UCSD-AML1 (cell line): ENCODE data around the gene FGF12.

ENCODE experiments used
- DNase-seq: peaks from one replicate; lab custom pipeline; 2025; ENCODE audit not compliant: unreplicated experiment; lab: John Stamatoyannopoulos, UW

FGF12 gene

GRCh38 chr3:192277477-192277876 lies 449.9 kb downstream of the FGF12 start:
- no peak for DNase-seq

DNA sequence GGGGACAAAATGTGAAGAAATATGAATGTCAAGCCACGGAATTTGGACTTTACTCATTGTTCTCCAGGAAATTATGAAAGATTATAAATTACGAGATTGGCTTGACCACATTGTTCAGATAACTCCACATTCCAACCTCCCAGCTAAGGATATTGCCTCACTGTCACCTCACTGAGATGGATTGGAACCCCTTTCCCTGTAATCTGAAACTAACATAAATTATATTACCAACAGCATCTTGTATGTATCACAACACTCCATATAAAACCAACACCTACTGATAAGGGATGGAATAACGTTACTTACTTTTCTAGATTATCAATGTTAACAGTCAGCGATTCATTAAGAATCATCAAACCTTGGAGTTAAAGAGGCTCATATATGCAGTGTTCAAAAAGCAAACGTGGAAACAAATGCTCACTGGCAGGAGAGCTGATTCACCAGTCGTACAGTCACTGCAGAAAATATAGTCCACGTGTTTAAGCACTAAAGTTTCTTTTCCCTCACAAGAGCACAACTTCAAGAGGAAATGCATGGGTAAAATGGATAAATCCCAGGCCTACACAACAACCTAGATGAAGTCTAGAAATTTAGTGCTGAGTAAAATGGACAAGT lies 451.5 kb downstream of the FGF12 start:
- DNase-seq: no peak

DNA sequence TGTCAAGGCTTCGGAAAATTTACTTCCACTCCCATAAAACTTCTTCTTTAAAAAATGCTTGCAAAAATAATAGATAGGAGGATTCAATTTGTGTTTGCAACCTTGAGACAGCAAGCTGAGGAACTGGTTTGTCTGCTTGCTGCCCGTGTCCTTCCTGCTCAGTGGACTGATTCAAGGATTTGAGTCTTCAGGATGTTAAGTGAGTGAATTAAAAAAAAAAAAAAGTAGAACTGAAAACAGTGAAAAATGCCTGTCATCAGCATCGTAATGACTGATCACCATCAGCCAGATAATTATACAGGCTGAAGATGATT lies 453.7 kb downstream of the FGF12 start:
- no peak for DNase-seq

DNA sequence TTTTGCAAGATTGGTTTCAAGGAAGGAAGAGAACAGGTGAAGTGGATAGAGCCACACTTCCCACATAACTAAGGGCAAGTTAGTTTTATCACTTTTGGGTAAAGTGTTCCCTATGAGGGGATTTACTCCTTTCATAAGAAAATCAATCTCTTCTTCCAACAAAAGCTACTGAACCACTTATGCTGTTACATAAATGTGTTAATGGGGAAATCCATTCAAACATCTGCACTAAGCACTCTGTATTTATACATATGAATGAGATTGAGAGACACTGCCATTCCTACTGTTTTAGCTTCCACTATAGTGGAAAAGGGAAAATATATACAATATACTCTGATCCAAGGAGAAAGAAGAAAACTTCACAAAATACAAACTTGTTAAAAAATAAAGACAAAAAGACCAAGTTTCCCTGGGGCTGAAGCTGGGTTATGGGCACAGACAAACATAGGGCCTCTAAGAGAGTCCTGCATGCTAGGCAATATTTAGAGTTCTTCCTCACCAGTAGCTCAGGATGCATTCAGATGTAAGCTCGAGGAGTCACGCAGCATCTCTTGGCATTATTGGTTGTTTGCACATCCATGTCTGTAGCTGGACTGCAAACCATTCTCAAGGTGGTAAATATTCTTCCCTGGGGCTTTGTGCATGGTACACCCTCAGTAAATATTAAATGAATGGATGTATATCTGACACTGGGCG lies 454.2 kb downstream of the FGF12 start:
- no peak for DNase-seq

- no peak for DNase-seq
Observed at GRCh38 chr3:192262001-192262400, 465.3 kb downstream of the FGF12 start.

- DNase-seq: no peak
Observed at GRCh38 chr3:192261135-192261534, 466.2 kb downstream of the FGF12 start.

DNA sequence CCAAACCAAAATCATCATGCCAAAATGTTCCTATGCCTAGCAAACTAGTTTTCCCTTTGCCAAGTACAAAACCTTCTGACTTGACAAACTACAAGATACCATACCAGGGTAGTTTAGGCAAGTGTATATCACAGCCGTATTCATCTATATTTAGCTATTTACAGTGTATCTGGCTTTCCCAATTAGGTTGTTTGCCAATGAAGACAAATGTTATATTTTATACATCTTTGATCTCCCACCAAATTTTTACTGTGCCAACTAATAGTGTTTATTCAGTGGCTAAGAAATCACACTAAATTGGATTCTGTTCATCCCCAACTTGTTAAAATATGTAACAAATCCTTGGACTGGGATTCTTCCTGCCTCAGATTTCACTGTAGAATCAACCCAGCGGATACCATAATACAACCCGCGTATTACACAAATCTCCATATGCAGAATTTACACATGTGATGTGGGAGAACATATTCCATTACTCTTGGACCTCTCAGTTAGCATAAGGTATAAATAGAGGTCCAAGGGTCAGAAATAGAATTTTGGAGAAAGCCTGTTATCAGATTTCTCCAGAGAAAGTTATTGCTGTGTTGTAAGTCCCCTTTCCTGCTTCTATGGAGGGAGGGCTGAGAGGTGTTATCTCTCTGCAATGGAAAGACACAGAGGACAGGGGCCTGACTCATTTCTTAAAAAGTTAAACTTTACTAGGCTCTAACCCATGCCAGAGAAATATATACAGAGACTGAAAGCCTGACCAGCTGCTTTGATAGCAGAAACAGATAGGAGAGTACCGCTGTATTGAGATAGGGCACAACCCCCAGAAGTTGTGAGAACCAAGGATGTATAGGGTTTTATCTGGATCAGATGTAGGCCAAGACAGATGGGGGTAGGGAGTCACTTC lies 467.0 kb downstream of the FGF12 start:
- no peak for DNase-seq

GRCh38 chr3:192259661-192260060 lies 467.7 kb downstream of the FGF12 start:
- no peak for DNase-seq

GRCh38 chr3:192258721-192259120 lies 468.6 kb downstream of the FGF12 start:
- no peak for DNase-seq

GRCh38 chr3:192255839-192256238 lies 471.5 kb downstream of the FGF12 start:
- DNase-seq: no peak

GRCh38 chr3:192253138-192253887 lies 474.0 kb downstream of the FGF12 start:
- no peak for DNase-seq

DNA sequence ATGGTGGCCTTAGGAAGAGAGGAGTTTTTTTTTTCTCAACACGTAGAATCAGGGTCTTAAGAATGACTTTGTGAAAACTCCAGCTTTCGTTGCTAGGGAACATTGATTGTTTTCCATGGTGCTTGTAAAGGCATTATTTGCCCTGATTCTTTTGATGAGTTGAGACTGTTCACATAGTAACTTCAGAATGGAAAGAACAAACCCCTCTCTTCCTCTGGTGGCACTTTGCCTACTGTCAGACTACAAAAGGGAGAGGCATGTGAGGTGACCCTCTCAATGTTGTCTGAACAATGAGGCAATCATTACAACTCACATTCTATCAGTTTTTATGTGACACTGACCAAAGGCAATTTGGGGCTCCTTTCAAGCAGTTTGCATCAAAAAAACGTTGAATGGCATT lies 477.8 kb downstream of the FGF12 start:
- no peak for DNase-seq

- no peak for DNase-seq
Observed at GRCh38 chr3:192246847-192247559, 480.3 kb downstream of the FGF12 start.

DNA sequence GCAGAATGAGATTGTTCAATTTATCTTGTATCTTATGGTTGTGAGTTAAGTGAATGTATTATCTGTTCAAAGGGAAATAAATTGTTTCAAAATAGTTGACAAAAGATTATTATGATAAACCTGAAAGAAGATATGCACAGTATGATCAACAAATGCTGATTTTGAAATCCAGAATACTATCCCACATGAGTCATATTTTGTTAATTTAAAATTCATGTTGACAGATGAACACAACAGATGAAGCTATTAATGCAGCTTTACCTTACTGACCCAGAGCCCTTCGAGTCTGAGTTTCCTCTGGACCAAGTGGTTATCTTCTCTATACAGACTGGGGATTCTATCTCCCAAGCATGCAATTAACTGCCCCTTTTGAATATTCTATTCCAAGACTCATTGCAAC lies 482.8 kb downstream of the FGF12 start:
- DNase-seq: no peak

DNA sequence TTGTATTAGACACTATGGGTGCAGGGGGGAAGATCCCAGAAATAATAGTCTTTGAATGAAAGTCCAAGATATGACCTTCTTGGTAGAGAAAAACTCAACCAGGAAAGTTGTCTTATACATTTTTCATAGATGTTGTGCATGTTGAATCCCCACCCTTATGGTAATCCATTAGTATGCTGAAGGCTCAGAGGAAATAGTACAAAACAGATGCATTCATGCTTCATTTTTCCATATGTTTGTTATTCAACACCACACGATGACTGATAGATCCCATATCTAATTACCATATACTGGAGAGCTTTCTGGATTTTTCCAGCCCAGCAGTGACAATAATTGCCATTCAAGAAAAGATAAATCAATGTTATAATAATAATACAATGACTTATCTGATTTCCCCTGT lies 487.4 kb downstream of the FGF12 start:
- DNase-seq: no peak

GRCh38 chr3:192237992-192238608 lies 489.2 kb downstream of the FGF12 start:
- DNase-seq: peak; percentile 8

DNA sequence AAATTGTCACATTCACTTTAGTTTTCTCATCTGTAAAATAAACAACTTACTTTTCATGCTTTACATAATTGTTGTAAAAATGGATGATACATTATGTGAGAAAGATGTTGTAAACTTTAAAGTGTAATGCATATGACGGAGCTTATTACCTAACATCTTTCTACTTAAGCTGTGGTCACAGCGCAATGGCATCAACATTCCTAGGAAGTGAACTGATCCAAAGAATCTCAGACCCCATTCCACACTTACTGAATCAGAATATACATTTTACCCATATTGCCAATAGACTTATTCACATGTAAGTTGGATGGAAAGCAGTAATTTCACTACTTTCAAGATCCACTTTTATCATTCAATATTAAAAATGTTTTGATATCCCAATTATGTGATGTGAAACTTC lies 497.5 kb downstream of the FGF12 start:
- DNase-seq: no peak

- DNase-seq: no peak
Observed at GRCh38 chr3:192224634-192225155, 502.6 kb downstream of the FGF12 start.

DNA sequence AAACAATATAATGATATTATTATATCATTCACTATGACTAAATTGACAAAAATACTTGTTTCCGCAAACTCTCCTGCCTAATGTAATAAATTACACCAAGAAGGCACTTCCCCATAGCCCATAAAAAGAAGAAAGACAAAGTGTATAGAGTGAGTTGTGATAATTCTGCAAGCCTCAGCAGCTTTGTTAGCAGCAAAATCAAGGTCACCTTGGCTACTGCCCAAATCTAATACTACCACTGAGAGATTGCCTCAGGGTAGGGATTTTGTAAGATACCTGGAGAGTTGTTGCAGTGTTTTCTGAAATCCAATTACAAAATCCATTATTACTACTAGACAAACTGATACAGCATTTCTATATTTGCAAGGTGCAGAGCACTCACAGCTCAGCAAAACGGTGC lies 503.5 kb downstream of the FGF12 start:
- DNase-seq: no peak

- DNase-seq: no peak
Observed at GRCh38 chr3:192220915-192221314, 506.4 kb downstream of the FGF12 start.
